Liver (tissue), 9 donors: ENCODE data around the gene KYNU. TPM values are rescaled to one million over a fixed set of nuclear protein-coding genes. Genes with fewer than 3 reads are reported as not detected.

ENCODE experiments used
- DNase-seq: peaks from one replicate; pipeline ENCODE4 v3.0.0-alpha.2; 2017; ENCODE audit warnings: low spot score
- H3K27ac ChIP-seq, 2 donors: one replicate each; pipeline ENCODE4 v1.7.0; 2013; ENCODE audit warnings: inconsistent platforms in 2 of 2, low read length in 2 of 2, control low read depth in 1 of 2, low read depth in 1 of 2, mild to moderate bottlenecking in 1 of 2
- H3K27me3 ChIP-seq, 4 donors: one replicate each; pipeline versions ENCODE4 v1.6.1 to v1.7.0; 2013; ENCODE audit warnings: low read length in 3 of 4, inconsistent platforms in 1 of 4, mild to moderate bottlenecking in 1 of 4, moderate library complexity in 1 of 4; ENCODE audit not compliant: control insufficient read depth in 4 of 4, insufficient read depth in 4 of 4
- H3K36me3 ChIP-seq, 4 donors: one replicate each; pipeline versions ENCODE4 v1.6.1 to v1.7.0; 2013; ENCODE audit warnings: low read length in 3 of 4, mild to moderate bottlenecking in 3 of 4, low read depth in 1 of 4, moderate library complexity in 1 of 4; ENCODE audit not compliant: control insufficient read depth in 4 of 4, insufficient read depth in 3 of 4
- H3K4me1 ChIP-seq, 4 donors: one replicate each; pipeline versions ENCODE4 v1.6.1 to v1.7.0; 2013; ENCODE audit warnings: low read length in 3 of 4, mild to moderate bottlenecking in 3 of 4, moderate library complexity in 1 of 4; ENCODE audit not compliant: control insufficient read depth in 4 of 4, insufficient read depth in 4 of 4
- H3K4me3 ChIP-seq, 3 donors: one replicate each; pipeline versions ENCODE4 v1.6.1 to v1.7.0; 2013; ENCODE audit warnings: low read length in 3 of 3, control low read depth in 1 of 3, low read depth in 1 of 3, mild to moderate bottlenecking in 1 of 3
- H3K9ac ChIP-seq, 2 donors: one replicate each; pipeline ENCODE4 v1.7.0; 2013; ENCODE audit warnings: low read length in 2 of 2, mild to moderate bottlenecking in 2 of 2, moderate library complexity in 2 of 2, control low read depth in 1 of 2, low read depth in 1 of 2
- H3K9me3 ChIP-seq, 4 donors: one replicate each; pipeline versions ENCODE4 v1.6.1 to v1.7.0; 2013; ENCODE audit warnings: low read length in 3 of 4; ENCODE audit not compliant: control insufficient read depth in 4 of 4
- ATF3 ChIP-seq: IDR thresholded peaks from 2 replicates; pipeline ENCODE4 v1.6.1; 2016; ENCODE audit warnings: antibody characterized with exemption
- CTCF ChIP-seq: fragments of 150-350 bp; IDR thresholded peaks from 2 replicates; pipeline ENCODE4 v1.5.1; 2017; ENCODE audit warnings: improper control_type of control experiment, low read depth, low read length; ENCODE audit not compliant: missing input control
- EGR1 ChIP-seq, 2 donors: IDR thresholded peaks; 2 replicates each; pipeline ENCODE4 v1.6.1; 2016 to 2018; ENCODE audit warnings: antibody characterized with exemption in 2 of 2, low read depth in 2 of 2
- FOXA1 ChIP-seq: IDR thresholded peaks from 2 replicates; pipeline ENCODE4 v1.6.1; 2016; ENCODE audit warnings: antibody characterized with exemption
- FOXA2 ChIP-seq: IDR thresholded peaks from 2 replicates; pipeline ENCODE4 v1.6.1; 2016; ENCODE audit warnings: antibody characterized with exemption
- GABPA ChIP-seq, 2 donors: IDR thresholded peaks in 1 of 2; conservative IDR thresholded peaks in 1 of 2; 2 replicates each; pipeline ENCODE4 v1.6.1; 2016; ENCODE audit warnings: antibody characterized with exemption in 2 of 2, mild to moderate bottlenecking in 1 of 2, moderate library complexity in 1 of 2
- HNF4A ChIP-seq, 2 donors: conservative IDR thresholded peaks; 2 replicates each; pipeline ENCODE4 v1.6.1; 2016; ENCODE audit warnings: antibody characterized with exemption in 2 of 2, mild to moderate bottlenecking in 2 of 2
- HNF4G ChIP-seq: IDR thresholded peaks from 2 replicates; pipeline ENCODE4 v1.6.1; 2016; ENCODE audit warnings: antibody characterized with exemption
- JUND ChIP-seq, 2 donors: IDR thresholded peaks; 2 replicates each; pipeline ENCODE4 v1.6.1; 2016; ENCODE audit warnings: antibody characterized with exemption in 2 of 2
- MAX ChIP-seq: IDR thresholded peaks from 2 replicates; pipeline ENCODE4 v1.6.1; 2016; ENCODE audit warnings: antibody characterized with exemption
- NR2F2 ChIP-seq: IDR thresholded peaks from 2 replicates; pipeline ENCODE4 v1.6.1; 2016; ENCODE audit warnings: antibody characterized with exemption
- RAD21 ChIP-seq, 2 donors: IDR thresholded peaks; 2 replicates each; pipeline ENCODE4 v1.6.1; 2016; ENCODE audit warnings: antibody characterized with exemption in 2 of 2, mild to moderate bottlenecking in 2 of 2
- REST ChIP-seq: IDR thresholded peaks from 2 replicates; pipeline ENCODE4 v1.6.1; 2016; ENCODE audit warnings: antibody characterized with exemption, mild to moderate bottlenecking
- RXRA ChIP-seq, 2 donors: IDR thresholded peaks; 2 replicates each; pipeline ENCODE4 v1.6.1; 2017 to 2018; ENCODE audit warnings: antibody characterized with exemption in 2 of 2, mild to moderate bottlenecking in 1 of 2
- SP1 ChIP-seq: IDR thresholded peaks from 2 replicates; pipeline ENCODE4 v1.6.1; 2018; ENCODE audit warnings: antibody characterized with exemption, mild to moderate bottlenecking
- TAF1 ChIP-seq: conservative IDR thresholded peaks from 2 replicates; pipeline ENCODE4 v1.6.1; 2016; ENCODE audit warnings: antibody characterized with exemption, mild to moderate bottlenecking
- YY1 ChIP-seq: IDR thresholded peaks from 2 replicates; pipeline ENCODE4 v1.6.1; 2016; ENCODE audit warnings: antibody characterized with exemption, mild to moderate bottlenecking
- ZBTB33 ChIP-seq: IDR thresholded peaks from 2 replicates; pipeline ENCODE4 v1.6.1; 2016; ENCODE audit warnings: antibody characterized with exemption
- WGBS: extraction: QIAGEN DNeasy Blood & Tissue Kit; methylation state at CpG from one replicate; pipeline ENCODE4 v1.1.7; 2013; 5-methylcytosine and 5-hydroxymethylcytosine counted together
- polyA plus RNA-seq, 2 donors: library from polyadenylated mRNA; stranded (reverse) in 1 of 2; unstranded in 1 of 2; fragments of 200-250 nt in 1 of 2; fragments of >200 nt in 1 of 2; fragmentation: Nextera tagmentation in 1 of 2; extraction: Ambion mirVana in 1 of 2; gene quantifications; one replicate each; pipeline versions ENCODE4 v1.2.1 to v1.2.3, GENCODE V29; 2013 to 2015
- total RNA-seq, 2 donors: library from RNA; depleted of rRNA; stranded (reverse); fragments of >200 nt; gene quantifications; one replicate each; pipeline ENCODE4 v1.2.3, GENCODE V29; 2014
- donor health status: healthy.
- donor health status: healthy.
- donor health status: healthy.
- donor health status: healthy.
- donor health status: healthy.

The KYNU gene
- total and polyA plus RNA-seq, 4 donors: 24.0 to 64.3 (median 32.8) TPM

GRCh38 chr2:142876423-142876822 lies 1.0 kb upstream of the KYNU start:
- Histone ChIP-seq H3K27me3 (no peaks in the 10 kb centered on the region), H3K27ac (peak overlapping the region; percentile 70 to 77), H3K9me3 (no peaks in the 10 kb centered on the region), H3K36me3 (no peaks in the 10 kb centered on the region), H3K4me3 (no peak overlapping the region), H3K9ac (no peak overlapping the region), H3K4me1 (peaks cover 2 to 43% (median 36%) of the 10 kb centered on the region in 4 donors)
- TF ChIP-seq GABPA (IDR thresholded peaks at IDR 0.05 in 1 of 2, conservative IDR thresholded peaks at IDR 0.05 in 1 of 2) (no peak), ATF3 (no peak), TAF1 (no peak), MAX (no peak), FOXA2 (no peak), RAD21 (IDR thresholded peaks at IDR 0.05) (peak; percentile 52 to 55), HNF4A (conservative IDR thresholded peaks at IDR 0.05) (no peak)
- no peak for DNase-seq
- WGBS: 53% methylated on average over 2 of the region's 2 CpGs

GRCh38 chr2:142878031-142878678 lies 691 bp downstream of the KYNU start:
- 25% methylated on average over 6 of the region's 6 CpGs for WGBS
- H3K9ac ChIP-seq: peak overlapping the region; percentile 74 to 77
- peak overlapping the region; percentile 70 to 77 for H3K27ac ChIP-seq
- no peaks in the 10 kb centered on the region for H3K36me3 ChIP-seq
- H3K27me3 ChIP-seq: no peaks in the 10 kb centered on the region
- TF ChIP-seq CTCF (no peak), RXRA (IDR thresholded peaks at IDR 0.05) (peak in 1 of 2 donors; percentile 16), HNF4G (no peak), FOXA2 (peak; percentile 47), YY1 (peak; percentile 33), TAF1 (peak; percentile 57), GABPA (IDR thresholded peaks at IDR 0.05 in 1 of 2, conservative IDR thresholded peaks at IDR 0.05 in 1 of 2) (no peak), NR2F2 (no peak), MAX (no peak), ZBTB33 (no peak), RAD21 (IDR thresholded peaks at IDR 0.05) (peak in 1 of 2 donors; percentile 26), EGR1 (IDR thresholded peaks at IDR 0.05; ENCODE audit: low read depth in 2 of 2) (no peak), JUND (IDR thresholded peaks at IDR 0.05) (peak in 1 of 2 donors; percentile 26), REST (peak; percentile 54), HNF4A (conservative IDR thresholded peaks at IDR 0.05) (peak; percentile 63 to 74), FOXA1 (no peak), ATF3 (no peak), SP1 (peak; percentile 20)
- H3K4me3 ChIP-seq: peak overlapping the region; percentile 62 to 75 (median 67)
- no peaks in the 10 kb centered on the region for H3K9me3 ChIP-seq
- DNase-seq: no peak
- H3K4me1 ChIP-seq: peaks cover 2 to 43% (median 36%) of the 10 kb centered on the region in 4 donors
